GM19468 (cell line): Measurements from ENCODE around the gene REEP1.
"Not testable (repeated sequence)": the region's sequence is repeated elsewhere in the genome, so short reads cannot be mapped to it uniquely, and the experiment has no call there.

Experiments used
- ATAC-seq: cut with Tn5 transposase; IDR thresholded peaks from one replicate; pipeline ENCODE4 v1.9.1; 2021; ENCODE audit warnings: mild to moderate bottlenecking, moderate library complexity, moderate number of reproducible peaks; ENCODE audit not compliant: unreplicated experiment; ENCODE audit errors: extremely low read depth

REEP1 gene

DNA sequence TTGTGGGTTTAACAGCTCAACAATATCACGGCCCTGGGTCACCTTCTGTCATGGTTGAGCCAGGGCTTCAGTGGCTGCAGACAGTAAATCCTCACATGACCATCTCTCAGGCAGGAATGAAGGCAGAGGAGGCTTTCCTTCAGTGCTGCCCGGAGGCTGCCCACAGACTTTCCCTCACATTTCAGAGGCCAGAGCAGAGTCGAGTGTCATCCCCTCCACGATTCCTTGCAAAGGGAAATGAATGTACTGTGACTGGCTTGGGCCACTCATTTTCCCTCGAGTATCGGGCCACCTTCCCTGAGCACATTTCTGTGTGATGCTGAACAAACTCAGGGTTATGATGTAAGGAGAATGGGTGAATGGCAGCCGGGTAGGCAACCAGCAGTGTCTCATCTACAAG is 10.0 kb upstream of the REEP1 start:
- ATAC-seq = no peak

DNA sequence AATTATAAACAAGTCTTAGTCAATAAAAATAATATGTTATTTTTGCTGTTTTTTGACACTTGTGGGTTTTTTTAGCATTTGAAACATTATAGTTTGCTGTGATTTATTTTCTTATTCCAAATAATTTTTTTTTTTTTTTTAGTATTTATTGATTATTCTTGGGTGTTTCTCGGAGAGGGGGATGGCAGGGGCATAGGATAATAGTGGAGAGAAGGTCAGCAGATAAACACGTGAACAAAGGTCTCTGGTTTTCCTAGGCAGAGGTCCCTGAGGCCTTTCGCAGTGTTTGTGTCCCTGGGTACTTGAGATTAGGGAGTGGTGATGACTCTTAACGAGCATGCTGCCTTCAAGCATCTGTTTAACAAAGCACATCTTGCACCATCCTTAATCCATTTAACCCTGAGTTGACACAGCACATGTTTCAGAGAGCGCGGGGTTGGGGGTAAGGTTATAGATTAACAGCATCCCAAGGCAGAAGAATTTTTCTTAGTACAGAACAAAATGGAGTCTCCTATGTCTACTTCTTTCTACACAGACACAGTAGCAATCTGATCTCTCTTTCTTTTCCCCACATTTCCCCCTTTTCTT is 8.5 kb upstream of the REEP1 start:
- not testable (repeated sequence) for ATAC-seq

DNA sequence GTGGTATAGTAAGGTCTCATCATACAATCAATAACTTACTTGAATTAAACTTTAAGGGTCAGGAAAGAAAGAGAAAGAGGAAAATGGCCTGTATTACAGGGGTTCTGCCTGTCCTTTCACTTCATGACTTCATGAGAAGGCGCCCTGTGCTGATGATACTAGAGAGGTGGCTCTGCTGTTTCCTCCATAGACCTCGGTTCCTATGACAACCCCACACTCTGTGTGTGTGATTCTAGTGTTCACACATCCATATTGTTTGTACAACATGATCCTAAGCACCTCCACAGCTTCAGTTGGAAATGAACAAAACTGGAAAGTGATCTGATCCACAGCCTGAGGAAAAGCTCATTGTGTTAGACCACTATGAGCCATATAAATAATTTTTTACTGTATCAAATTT is 7.0 kb upstream of the REEP1 start:
- ATAC-seq = no peak

DNA sequence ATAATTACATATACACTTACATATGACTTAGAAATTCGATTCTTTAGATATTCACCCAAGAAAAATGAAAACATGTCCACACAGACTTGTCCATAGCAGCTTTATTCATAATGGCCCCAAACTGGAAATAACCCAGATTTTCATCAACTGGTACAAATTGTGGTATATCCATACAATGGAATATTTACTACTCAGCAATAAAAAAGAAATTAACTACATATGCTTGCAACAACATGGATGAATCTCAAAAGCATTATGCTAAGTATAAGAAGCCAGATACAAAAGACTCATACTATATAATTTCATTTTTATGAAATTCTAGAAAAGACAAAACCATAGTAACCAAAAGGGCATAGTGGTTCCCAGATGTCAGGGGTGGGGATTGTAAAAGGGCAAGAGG is 5.1 kb upstream of the REEP1 start:
- ATAC-seq = no peak

DNA sequence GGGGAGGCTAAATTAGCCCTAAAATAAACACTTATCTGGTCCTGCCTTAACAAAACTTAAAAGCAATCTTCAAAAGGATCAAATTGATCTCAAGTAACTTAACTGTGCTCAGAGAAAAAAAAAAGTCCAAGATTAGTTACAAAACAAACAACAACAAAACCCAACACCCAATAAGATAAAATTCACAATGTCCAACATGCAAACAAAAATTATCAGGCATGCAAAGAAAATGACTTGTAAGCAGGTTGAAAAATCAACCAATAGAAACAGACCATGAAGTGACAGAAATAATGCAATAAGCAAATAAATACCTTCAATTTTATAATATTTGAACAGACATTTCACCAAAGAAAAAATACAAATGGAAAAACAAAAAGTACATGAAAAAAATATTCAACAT is 4.0 kb upstream of the REEP1 start:
- no peak for ATAC-seq

DNA sequence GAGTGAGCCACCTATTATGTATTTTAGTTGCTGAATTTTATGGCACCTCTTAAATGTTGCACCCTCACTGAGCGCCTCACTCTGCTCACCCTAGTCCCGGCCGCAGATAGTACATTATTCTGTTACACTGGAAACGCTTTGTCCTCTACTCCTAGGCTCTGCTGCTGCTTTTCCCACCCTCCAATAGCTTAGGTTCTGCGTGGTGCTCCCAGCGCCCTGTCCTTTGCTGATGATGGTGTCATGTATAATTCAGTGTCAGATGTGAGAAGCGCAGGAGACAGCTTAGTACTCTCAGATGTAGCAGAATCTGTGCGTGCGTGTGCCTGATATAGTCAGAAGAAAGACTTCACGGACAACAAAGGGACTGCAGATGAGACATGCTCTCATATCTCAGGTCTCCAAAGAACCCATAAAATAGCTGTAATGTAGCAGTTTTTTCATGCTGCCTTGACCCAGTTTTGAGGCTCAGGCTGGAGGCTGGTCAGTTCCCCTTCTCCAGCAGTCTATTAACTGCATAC is 1.4 kb upstream of the REEP1 start:
- no peak for ATAC-seq

DNA sequence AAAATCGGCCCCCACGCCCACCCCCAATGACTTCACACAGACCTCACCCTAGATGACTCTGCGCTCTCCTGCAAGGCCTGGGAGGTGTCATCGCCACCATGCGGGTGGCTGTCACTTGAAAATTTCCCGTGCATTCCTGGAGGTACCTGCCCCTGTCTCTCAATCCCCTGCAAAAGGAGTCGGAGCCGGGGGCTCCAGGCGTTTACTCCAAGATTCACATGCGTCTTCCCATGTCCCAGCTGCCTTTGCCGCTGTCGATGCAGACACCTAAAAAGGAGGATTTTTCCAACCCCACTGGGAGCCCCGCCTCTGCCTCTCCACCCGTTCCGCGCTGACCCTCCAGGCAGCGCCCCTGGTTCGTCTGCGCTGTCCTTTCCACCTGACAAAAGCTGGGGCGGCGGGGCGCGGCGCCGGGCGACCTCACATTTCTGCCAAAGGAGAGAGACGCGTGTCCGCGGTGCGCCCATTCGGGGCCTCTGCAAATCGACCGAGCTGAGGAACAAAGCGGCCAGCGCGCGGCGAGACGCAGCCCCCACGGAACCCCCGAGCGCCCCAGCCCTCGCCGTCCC is 667 bp downstream of the REEP1 start:
- ATAC-seq = no peak

DNA sequence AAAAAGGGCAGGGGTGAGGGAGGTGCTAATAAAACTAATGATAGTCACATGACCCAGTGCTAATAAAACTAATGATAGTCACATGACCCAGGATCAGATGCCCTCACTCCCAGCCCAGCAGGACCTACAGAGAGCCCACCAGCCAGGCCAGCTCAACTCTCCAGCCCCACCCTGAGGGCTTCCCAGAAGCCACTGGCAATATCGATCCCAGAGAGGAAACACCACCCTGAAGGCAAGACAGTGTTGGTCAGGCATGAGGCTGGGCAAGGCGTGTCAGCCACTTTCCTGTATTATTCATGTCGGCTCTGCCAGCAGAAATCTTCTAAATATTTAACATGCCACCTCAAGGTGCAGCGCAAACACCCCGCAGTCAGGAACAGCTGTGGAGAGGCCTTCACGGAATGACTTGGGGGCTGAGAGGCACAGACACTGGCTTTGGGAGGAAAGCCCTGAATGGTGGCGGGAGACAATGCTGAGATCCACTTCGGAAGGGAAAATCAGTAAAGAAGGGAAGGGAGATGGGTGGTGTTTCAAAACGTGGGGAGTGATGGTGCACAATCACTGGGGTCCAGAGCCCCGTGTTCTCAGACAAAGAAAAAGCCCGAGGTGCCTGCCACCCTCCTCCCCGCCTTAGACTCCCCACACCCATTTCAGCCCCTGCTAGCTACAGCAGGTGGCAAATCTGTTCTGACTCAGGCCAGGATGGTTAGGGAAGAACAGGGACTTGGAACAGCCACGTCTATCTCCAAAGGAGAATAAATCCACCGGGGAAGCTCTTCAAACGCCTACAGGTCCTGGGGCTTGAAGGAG is 1.4 kb downstream of the REEP1 start:
- no peak for ATAC-seq

DNA sequence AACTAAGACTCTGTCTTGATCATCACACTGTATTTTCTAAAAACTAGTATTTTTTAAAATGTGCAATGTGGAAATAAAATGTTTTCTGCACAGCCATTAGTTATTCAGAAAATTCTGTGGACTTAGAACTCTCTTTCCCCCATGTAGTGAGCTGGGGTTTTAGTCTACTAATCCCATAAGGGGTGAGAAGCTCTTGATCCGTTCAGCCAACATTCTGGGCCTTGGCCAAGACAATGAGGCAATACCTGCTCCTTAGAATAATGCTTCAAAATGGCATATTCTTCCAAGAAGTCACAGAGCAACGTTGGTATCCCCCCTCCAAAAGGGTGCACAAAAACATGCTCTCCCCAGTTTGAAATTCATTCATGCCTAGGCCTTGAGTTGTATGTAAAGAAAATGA is 4.0 kb downstream of the REEP1 start:
- ATAC-seq = no peak

DNA sequence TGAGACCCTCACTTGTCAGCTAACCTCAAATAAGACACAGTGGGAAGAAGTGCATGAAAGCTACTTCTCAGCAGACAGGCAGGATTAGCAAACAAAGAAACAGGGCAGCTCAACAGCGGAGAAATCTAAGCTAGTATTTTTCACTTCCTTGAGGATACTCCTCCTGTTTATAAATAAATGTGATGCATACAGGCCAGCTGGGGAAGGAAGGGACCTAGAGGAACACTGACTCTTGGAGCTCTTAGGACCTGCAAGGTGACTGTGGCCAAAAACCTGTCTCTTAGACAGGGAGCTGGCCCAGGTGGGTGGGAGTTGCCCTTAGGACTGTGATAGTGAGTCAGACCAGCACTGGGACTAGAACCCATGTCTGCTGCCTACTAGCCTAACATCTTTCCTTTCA is 4.8 kb downstream of the REEP1 start:
- no peak for ATAC-seq

DNA sequence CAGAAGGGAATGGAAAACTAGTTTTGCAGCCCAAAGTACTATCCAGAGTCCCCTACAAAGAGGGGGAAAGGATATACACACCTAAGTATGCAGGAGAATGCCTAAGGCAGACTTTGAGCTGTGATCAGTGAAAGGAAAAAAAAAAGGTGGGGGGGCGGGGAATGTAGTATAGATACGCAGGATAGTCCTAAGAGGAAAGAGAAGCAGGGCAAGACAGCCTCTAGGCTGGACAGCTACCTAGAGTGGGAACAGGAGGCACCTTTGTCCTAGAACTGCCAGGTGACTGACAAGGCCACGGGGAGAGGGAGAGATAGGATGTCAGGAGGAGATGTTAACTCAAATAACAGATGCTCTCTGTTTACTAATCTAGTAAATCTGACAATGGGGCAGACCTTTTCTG is 6.0 kb downstream of the REEP1 start:
- no peak for ATAC-seq

DNA sequence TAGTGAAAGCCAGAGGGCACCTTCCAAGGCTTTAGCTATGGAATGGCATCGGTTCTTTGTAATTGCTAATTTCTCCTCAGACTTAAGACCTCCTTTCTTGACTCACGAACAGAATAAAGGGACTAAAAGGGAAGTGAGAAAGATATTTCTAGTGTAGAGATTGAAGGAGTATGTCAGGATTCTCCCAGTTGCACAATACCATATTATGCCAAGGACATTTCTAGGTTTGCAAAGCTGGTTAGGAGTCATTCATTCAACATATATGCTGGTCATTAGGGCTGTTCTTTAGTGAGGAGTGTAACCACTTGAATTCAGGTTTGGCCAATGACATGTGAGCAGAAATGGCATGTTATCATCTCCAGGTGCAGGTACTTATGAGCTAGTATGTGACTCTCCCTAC is 7.4 kb downstream of the REEP1 start:
- no peak for ATAC-seq

DNA sequence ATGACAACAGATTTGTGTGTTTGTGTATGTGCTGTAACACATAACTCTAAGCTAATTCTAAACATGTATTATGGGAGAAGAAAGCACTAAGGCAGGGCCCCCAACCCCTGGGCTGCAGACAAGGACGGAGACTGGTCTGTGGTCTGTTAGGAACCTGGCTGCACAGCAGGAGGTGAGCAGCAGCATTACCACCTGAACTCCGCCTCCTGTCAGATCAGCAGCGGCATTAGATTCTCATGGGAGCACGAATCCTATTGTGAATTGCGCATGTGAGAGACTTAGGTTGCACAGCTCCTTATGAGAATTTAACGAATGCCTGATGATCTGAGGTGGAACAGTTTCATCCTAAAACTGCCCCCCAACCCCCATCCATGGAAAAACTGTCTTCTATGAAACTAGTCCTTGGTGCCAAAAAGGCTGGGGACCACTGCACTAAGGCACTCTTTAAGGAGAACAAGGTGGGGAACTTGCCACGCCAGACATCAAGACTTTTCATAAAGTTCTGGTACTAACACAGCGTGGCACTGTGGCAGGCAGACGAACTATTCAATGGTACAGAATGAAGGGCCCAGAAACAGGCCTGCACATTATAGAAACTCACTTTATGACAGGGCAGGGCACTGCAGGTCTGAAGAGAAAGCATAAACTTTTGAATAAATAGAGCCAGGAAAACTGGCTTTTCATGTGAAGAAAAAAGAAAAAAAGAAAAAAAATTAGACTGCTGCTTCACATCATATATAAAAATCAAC is 14.0 kb downstream of the REEP1 start:
- ATAC-seq = no peak

DNA sequence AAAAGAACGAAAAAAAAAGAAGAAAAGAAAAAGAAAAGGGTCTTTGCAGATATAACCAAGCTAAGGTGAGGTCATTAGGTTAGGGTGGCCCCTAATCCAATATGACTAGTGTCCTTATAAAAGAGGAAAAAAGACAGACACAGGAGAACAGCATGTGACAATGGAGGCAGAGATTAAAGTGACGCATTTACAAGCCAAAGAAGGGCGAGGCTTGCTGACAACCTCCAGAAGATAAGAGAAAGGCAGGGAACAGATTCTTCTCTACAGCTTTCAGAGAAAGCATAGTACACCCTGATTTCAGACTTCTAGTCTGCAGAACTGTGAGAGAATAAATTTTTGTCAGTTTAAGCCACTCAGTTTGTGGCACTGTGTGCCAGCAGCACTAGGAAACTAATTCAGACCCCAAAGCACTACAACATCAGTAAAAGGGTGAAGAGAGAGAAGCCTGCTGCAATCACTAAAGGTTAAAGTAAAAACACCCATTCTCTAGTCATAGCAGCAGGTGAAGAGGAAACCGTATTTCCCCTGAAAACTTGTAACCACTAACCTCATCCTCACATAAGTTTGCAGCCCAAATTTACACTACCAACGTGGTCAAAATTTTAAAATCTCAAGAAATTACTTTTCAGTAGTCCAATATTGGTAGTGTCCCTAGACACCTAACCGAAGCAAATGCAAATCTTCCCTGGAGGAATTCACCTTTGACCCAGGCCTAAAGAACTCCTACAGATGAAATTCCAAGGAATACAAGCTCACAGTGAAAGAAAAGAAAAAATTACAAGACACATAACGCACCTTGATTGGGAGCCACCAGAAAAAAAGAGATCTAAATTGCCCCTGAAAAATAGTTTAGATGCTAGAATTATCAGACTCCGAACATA is 17.5 kb downstream of the REEP1 start:
- ATAC-seq = no peak

DNA sequence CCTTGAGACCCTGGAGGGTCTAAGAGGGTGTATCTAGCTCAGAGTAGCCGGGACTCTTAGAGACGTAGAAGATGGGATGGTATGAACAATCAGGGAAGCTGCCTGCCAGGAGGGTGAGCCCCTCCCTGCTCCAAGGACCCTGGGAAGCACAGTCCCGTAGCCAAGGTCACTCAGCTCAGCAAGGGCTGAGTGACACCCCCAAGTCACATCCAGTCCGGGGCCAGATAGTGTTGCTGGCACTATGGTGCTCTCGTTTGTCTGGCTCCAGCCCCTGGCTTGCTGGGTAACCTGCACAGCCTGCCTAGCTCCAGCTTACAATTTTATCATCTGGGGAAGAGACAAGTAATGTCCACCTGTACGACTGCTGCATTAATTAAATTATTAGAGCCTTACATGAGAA is 22.3 kb downstream of the REEP1 start:
- ATAC-seq = no peak

DNA sequence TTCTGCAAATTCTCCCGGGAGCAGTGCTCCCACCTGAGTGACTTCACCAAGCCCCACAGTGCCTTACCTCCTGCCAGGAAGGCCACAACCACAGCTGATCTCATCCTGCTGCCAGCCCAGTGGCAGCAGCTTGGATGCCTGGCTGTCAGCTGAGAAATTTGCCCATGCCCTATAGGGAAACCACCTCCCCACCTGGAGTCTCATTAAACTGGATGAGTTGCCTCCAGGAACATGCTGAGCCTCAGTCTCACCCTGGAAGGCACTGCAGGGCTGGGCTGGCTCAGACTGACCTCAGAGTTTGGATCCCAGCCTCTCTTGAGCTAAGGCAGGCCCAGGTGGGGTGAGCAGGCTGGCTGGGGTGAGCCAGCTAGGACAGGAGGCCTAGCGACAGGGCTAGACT is 23.3 kb downstream of the REEP1 start:
- no peak for ATAC-seq

DNA sequence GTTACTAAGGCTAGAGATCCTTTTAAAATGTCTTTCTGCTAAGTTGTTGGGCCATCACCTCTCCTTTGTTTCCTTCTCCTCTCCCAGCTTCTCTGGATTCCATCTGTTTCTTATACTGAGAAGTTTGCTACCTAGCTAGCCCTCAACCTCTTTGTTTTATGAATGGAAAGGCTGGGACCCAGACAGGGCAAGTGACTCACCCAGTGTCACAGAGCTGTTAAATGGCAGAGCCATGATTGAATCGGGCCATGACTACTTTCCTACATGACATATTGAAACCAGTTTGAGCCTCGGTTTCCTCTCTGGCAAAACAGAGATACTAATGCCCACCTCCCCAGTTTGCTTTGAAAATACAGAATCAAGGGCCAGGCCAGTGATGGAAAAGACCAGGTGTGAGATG is 24.1 kb downstream of the REEP1 start:
- ATAC-seq = no peak

DNA sequence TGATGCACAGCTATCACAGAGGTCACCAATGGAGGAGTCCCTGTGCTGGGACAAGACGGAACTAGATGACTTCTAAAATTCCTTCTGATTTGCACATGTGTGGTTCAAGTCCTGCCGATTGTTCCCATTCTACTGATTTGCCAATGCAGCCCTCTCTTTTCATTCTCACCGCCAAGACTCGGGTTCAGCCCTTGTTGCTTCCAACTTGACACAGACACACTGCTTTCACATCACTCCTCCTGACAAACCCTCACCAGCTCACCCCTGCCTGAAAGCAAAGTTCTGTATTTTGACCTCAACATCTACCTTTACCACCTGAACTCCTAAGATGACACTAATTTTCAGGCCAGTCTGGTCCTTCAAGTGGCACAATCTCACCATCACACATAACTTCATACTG is 25.5 kb downstream of the REEP1 start:
- ATAC-seq = no peak

DNA sequence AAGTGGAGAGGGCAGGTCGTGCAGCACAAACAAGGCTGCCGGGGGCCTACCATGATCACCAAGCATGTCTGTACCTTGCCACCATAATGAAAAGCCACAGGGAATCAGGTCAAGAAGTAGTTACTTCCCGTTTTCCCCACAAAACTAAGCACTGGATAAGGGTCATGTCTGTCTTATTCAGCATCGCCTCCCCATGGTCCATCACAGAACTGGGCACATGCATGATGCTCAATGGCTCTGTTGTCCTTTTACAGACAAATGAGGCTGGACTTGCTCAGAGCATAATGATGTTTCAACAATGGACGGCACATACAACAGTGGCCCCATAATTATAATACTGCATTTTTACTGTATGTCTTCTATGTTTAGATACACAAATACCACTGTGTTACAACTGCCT is 27.5 kb downstream of the REEP1 start:
- no peak for ATAC-seq
